ENCODE measurements around the gene MAST2. TPM values are rescaled to one million over a fixed set of nuclear protein-coding genes. Genes with fewer than 3 reads are reported as not detected.

The MAST2 gene
- total RNA-seq, 1 experiment from 2014 or later, result 38.4 TPM

- Histone ChIP-seq H3K27me3 (replicated peaks; ENCODE audit: insufficient read depth, low read depth, low read length, poor library complexity) (no peaks in the 10 kb centered on the region), H3K4me3 (ENCODE audit: low read depth, low read length, poor library complexity, severe bottlenecking) (no peak overlapping the region), H3K9me3 (ENCODE audit: low read depth, low read length, poor library complexity, severe bottlenecking) (no peaks in the 10 kb centered on the region), H3K36me3 (ENCODE audit: insufficient read depth, low read length, poor library complexity, severe bottlenecking) (no peaks in the 10 kb centered on the region), H3K4me1 (ENCODE audit: insufficient read depth, low read length, poor library complexity, severe bottlenecking) (peaks cover 35% of the 10 kb centered on the region), H3K27ac (ENCODE audit: low read depth, low read length, poor library complexity, severe bottlenecking) (peak overlapping the region; percentile 8)
- POLR2A ChIA-PET (ENCODE audit: low non-redundant PET), result no interaction called here
- intact Hi-C loops (cut with micrococcal nuclease; ENCODE audit: unreplicated experiment), result no loop called here
- TF ChIP-seq EZH2 (IDR thresholded peaks at IDR 0.05; ENCODE audit: borderline replicate concordance, low read depth, low read length, poor library complexity, severe bottlenecking), result no peak
- TF ChIP-seq CTCF (conservative IDR thresholded peaks at IDR 0.05; ENCODE audit: low read depth, low read length), result no peak
- CTCF ChIA-PET, result no interaction called here
- BruUV-seq (replicated peaks), result no TSS peak
- DNase-seq (ENCODE audit: low spot score), result no peak
Observed at GRCh38 chr1:46041974-46042373, 238.6 kb downstream of the MAST2 start.

GRCh38 chr1:46043458-46044017 lies 240.1 kb downstream of the MAST2 start:
- no peaks in the 10 kb centered on the region for H3K27me3 ChIP-seq (replicated peaks; ENCODE audit: insufficient read depth, low read depth, low read length, poor library complexity)
- ChIA-PET CTCF (interaction anchor here (0.6 kb wide), 1 partner anchor 133 kb away, joined by 3 read pairs; the partner anchor contains the start of gene P3R3URF), POLR2A (ENCODE audit: low non-redundant PET) (interaction anchor here (0.6 kb wide), 1 partner anchor 13 kb away, joined by 3 read pairs; no protein-coding TSS in a partner anchor)
- intact Hi-C loops (cut with micrococcal nuclease; ENCODE audit: unreplicated experiment), result no loop called here
- H3K27ac ChIP-seq (ENCODE audit: low read depth, low read length, poor library complexity, severe bottlenecking), result no peak overlapping the region
- no peaks in the 10 kb centered on the region for H3K36me3 ChIP-seq (ENCODE audit: insufficient read depth, low read length, poor library complexity, severe bottlenecking)
- no peak for TF ChIP-seq EZH2 (IDR thresholded peaks at IDR 0.05; ENCODE audit: borderline replicate concordance, low read depth, low read length, poor library complexity, severe bottlenecking)
- TF ChIP-seq CTCF (conservative IDR thresholded peaks at IDR 0.05; ENCODE audit: low read depth, low read length), result no peak
- H3K9me3 ChIP-seq (ENCODE audit: low read depth, low read length, poor library complexity, severe bottlenecking), result no peaks in the 10 kb centered on the region
- no peak for DNase-seq (ENCODE audit: low spot score)
- no peak overlapping the region for H3K4me3 ChIP-seq (ENCODE audit: low read depth, low read length, poor library complexity, severe bottlenecking)
- BruUV-seq (replicated peaks), result no TSS peak
- peaks cover 32% of the 10 kb centered on the region for H3K4me1 ChIP-seq (ENCODE audit: insufficient read depth, low read length, poor library complexity, severe bottlenecking)

GRCh38 chr1:46044116-46044515 lies 240.7 kb downstream of the MAST2 start:
- Histone ChIP-seq H3K4me1 (ENCODE audit: insufficient read depth, low read length, poor library complexity, severe bottlenecking) (peaks cover 26% of the 10 kb centered on the region), H3K4me3 (ENCODE audit: low read depth, low read length, poor library complexity, severe bottlenecking) (no peak overlapping the region), H3K36me3 (ENCODE audit: insufficient read depth, low read length, poor library complexity, severe bottlenecking) (no peaks in the 10 kb centered on the region), H3K9me3 (ENCODE audit: low read depth, low read length, poor library complexity, severe bottlenecking) (no peaks in the 10 kb centered on the region), H3K27ac (ENCODE audit: low read depth, low read length, poor library complexity, severe bottlenecking) (no peak overlapping the region), H3K27me3 (replicated peaks; ENCODE audit: insufficient read depth, low read depth, low read length, poor library complexity) (no peaks in the 10 kb centered on the region)
- CTCF ChIA-PET, result interaction anchor here (0.6 kb wide), 1 partner anchor 132 kb away, joined by 3 read pairs; the partner anchor contains the start of gene P3R3URF
- intact Hi-C loops (cut with micrococcal nuclease; ENCODE audit: unreplicated experiment), result no loop called here
- DNase-seq (ENCODE audit: low spot score), result no peak
- TF ChIP-seq EZH2 (IDR thresholded peaks at IDR 0.05; ENCODE audit: borderline replicate concordance, low read depth, low read length, poor library complexity, severe bottlenecking) (no peak), CTCF (conservative IDR thresholded peaks at IDR 0.05; ENCODE audit: low read depth, low read length) (no peak)
- BruUV-seq (replicated peaks), result no TSS peak
- POLR2A ChIA-PET (ENCODE audit: low non-redundant PET), result interaction anchor here (0.6 kb wide), 1 partner anchor 13 kb away, joined by 3 read pairs; no protein-coding TSS in a partner anchor

All from A673 (cell line).